Measurements from ENCODE around the gene NUP62.

Gene NUP62

GRCh38 chr19:49896863-49897621 lies 32.3 kb downstream of the NUP62 start, which contains the start of gene IL4I1:
Gene IL4I1, minus strand, starts transcription at chr19:49896887. Its CDS starts 727 bp downstream, at chr19:49896160.
- peak; percentile 82 for DNase-seq (ENCODE audit: low spot score)

DNA sequence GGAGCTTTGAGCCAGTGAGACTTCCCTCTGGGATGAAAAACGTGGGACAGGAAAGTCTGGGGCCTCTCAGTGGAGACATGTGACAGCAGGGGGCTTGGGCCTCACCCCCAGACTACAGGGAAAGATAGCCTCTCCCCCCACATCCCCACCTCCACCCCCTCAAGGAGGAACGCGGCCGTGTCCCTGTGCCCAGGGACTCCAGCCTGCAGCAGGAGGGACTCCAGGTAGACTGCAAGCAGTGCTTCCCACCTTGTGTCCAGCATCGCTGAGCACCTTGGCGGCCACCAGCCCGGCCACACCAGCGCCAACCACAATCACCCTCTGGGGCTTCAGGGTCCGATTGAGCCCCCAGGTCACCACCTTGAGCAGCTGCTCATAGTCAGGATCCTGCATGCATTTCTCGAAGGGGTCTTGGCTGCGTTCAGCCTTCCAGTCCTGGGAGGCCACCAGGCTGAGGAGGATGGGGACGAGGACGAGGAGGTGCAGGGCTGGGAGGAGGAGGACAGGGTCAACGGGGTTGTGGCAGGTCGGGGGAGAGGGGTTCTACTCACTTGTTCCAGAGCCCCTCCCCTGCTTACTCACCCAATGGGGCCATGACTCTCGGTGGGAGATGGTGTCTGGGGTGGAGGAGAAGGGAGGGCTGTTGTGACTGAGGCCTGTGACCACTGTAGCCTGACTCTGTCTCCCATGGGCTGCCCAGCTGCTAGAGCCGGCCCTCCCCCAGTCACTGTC lies 33.6 kb downstream of the NUP62 start:
- DNase-seq (ENCODE audit: low spot score): no peak

DNA sequence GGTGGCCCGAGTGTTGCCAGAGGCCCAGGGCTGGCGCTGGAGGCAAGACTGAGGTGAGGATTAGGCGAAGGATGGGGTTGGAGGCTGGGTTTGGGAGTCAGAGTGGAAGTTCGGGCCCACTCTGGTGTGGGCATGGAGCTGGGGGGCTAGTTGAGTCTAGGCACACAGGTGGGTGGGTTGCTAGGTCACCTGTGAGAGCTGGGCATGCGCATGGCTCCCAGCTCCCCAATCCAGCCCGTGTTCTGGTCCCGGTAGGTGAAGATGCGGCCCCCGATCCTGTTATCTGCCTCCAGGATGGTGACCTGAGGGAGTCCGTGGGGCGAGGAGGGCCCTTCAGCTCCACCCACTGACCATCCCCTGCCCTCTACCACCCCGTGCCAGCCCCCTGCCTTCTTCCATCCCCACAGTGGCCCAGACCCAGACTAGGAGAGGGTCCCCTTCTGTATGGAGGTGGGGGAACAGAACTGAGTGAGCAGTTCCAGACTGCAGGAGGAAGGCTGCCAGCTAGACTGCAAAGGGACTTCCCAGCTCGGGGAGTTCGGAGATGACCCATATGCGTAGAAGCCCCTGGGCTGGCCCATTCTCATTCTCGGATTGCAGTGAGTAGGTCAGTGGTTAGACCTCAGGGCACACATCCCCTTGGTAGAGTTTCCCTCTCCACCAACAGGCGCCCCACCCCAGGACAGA lies 34.3 kb downstream of the NUP62 start:
- peak; percentile 25 for DNase-seq (ENCODE audit: low spot score)

DNA sequence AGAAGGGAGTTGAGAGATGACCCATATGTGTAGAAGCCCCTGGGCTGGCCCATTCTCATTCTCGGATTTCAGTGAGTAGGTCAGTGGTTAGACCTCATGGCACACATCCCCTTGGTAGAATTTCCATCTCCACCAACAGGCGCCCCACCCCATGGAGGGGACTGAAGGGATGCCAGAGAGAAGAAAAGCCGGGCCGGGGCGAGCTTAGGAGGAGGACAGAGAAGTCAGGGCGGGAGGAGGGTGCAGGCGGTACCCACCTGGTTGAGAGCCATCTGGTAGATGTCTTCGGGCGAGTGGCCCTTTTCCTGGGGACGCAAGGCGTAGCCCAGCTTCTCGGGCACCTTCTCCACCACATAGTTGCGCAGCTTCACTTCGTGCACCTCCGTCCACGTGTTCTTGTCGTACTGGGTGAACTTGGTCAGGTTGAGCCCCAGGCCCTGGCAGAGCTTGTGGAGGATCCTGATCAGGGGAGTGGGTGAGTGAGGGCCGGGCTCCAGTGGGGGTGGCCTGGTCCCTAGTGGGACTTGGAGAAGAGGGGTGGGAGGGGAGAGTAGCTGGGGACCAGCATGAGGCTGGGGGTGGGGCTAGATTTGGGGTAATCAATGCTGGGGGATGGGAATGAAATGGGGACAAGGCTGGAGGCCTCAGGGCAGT lies 35.2 kb downstream of the NUP62 start:
- no peak for DNase-seq (ENCODE audit: low spot score)

GRCh38 chr19:49892716-49893115 lies 36.6 kb downstream of the NUP62 start:
- no peak for DNase-seq (ENCODE audit: low spot score)

- no peak for DNase-seq (ENCODE audit: low spot score)
These were observed 37.9 kb downstream of the NUP62 start for GRCh38 chr19:49891393-49891792.

- DNase-seq (ENCODE audit: low spot score): peak; percentile 69
These were observed 38.7 kb downstream of the NUP62 start for GRCh38 chr19:49890349-49891311.

DNA sequence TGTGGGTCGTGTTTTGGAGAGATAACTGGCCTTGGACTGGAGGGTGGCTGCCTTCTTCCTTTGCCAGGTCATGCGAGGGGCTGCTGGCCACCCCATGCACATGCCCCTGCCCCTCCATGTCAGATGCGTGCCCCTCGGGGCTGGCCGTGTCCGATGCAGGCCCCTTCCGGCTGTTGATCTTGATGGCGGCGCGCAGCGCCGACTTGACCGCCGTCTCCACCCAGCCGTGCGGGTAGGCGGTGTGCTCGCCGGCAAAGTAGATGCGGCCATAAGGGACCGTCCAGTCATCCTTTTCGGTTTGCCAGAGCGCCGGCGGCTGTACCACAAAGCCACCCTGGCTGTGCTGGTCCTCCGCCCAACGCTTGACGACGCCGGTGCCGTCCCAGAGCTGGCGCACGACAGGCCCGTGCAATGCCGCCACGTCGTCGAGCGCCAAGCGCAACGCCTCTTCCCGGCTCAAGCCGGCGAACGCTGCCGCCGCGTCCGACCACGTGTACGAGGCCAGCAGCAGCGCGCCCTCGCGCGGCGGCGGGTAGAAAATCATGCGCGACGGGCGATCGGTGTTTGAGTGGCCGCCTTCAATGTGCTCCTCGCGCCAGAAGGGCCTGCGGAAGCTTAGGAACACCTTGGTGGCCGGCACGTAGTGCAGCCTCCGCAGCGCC lies 39.5 kb downstream of the NUP62 start:
- peak; percentile 80 for DNase-seq (ENCODE audit: low spot score)

GRCh38 chr19:49889038-49889686 lies 40.1 kb downstream of the NUP62 start:
- DNase-seq (ENCODE audit: low spot score): no peak

DNA sequence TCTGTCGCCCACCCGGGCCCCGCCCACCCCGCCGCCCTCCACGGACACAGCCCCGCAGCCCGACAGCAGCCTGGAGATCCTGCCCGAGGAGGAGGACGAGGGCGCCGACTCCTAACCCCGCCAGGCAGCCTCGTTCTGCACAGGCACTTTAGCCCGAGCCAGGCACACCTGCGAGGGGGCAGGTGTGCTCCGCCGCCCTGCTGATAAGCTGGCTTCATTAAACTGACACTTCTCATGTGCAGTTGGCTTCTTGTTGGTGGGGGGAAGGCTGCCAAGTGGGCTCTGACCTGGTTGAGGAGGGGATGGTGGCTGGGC lies 40.8 kb downstream of the NUP62 start:
- DNase-seq (ENCODE audit: low spot score): no peak

DNA sequence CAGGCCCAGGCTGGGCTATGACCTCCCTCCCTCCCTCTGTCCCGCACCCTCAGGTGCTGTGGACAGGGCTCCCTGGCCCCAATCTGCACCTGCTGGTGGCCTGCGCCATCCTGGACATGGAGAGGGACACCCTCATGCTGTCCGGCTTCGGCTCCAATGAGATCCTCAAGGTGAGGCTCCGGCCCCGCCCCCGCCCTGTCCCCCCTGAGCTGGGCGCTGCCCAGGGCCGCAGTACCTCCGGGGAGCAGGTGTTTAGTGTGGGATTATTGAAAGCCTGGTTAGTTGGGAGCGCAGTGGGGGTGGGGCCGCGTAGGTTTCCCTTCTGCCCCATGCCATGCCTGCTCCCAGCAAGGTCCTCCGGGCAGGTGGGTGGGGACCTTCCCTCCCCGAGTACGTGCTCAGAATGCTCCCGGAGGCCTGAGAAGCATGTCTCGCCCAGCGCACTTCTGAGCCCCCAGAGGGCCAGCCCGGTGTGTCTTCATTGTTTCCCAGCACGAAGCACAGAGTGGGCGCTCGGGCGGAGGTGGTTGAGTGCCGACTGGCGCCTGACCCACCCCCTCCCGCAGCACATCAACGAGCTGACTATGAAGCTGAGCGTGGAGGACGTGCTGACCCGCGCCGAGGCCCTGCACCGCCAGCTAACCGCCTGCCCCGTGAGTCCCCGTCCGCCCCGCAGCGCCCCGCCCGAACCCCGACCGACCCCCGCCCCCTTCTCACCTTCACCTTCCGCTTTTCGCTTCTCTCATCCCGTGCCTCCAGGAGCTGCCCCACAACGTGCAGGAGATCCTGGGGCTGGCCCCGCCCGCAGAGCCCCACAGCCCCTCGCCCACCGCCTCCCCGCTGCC lies 41.4 kb downstream of the NUP62 start:
- DNase-seq (ENCODE audit: low spot score): no peak

DNA sequence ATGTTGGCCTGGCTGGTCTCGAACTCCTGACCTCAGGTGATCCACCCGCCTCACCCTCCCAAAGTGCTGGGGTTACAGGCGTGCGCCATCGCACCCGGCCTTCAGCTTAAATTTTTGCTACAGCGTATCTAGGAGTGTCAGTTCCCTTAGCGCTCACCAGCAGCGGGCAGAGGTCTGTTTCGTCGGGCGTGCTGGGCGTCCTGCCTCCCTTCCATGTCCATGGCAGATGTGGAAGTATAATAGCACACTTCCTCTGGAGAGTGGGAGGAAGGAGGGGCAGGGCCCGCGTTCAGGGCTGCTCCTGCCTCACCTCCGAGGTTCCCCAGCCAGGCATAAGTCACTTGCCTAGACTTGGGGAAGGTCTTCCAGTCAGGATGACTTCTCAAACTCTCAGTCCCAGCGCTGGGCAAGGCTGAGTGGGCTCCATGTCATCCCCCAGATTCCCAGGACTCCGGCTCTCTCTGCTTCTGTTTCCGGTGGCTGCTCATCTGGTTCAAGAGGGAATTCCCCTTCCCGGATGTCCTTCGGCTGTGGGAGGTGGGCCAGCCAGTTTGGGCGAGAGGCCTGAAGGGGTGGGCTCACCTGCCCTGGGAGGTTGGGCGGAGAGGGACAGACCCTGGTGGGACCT lies 42.2 kb downstream of the NUP62 start:
- DNase-seq (ENCODE audit: low spot score): no peak

- DNase-seq (ENCODE audit: low spot score): no peak
These were observed 44.5 kb downstream of the NUP62 start for GRCh38 chr19:49884760-49885159.

- DNase-seq (ENCODE audit: low spot score): no peak
These were observed 45.2 kb downstream of the NUP62 start for GRCh38 chr19:49884109-49884508.

- no peak for DNase-seq (ENCODE audit: low spot score)
These were observed 46.2 kb downstream of the NUP62 start for GRCh38 chr19:49883094-49883493.

DNA sequence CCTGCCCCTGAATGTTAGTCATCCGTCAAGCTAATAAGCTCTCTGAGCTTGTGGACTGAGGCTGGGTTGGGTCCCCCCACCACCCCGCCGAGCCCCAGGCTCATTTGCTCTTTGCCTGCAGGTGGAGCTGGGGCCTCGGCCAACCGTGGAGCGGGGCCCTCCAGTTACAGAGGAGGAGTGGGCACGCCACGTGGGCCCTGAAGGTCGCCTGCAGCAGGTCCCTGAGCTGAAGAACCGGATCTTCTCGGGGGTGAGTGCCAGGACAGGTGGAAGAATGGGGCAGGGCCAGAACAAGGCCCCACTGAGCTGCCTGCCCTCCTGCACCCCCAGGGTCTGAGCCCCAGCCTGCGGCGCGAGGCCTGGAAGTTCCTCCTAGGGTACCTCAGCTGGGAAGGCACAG lies 46.7 kb downstream of the NUP62 start:
- DNase-seq (ENCODE audit: low spot score): no peak

DNA sequence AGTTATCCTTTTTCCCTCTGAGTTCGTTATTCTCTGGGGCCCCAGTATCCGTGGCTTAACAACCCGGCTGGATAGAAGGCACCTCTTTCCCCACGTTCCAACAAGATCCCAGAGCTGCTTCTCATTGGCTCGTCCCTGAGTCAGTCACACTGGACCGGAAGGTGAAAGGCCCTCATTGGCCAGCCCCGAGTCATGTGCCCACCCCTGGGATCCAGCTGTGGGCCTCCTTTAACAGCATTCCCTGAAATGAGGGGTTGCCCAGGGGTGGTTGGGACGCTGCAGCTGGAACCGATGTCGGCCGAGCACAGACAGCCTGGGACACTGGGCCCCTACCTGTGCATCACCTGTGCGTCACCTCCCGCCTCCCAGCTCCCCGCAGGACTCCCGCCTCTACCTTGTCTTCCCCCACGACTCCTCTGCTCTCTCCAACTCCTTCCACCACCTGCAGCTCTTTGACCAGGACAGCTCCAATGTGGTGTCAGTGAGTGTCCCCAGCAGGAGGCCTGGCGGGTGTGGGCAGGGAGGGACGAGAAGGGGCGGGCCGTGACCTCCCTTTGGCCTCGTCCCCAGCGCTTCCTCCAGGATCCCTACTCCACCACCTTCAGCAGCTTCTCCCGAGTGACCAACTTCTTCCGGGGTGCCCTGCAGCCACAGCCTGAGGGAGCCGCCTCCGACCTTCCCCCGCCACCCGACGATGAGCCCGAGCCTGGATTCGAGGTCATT lies 47.5 kb downstream of the NUP62 start:
- no peak for DNase-seq (ENCODE audit: low spot score)

GRCh38 chr19:49881186-49881585 lies 48.1 kb downstream of the NUP62 start:
- DNase-seq (ENCODE audit: low spot score): no peak
